Type B pancreatic cell (in vitro differentiated cells): ENCODE measurements around the gene CUX1. TPM values are rescaled to one million over a fixed set of nuclear protein-coding genes. Genes with fewer than 3 reads are reported as not detected.
"Not testable (repeated sequence)": the region's sequence is repeated elsewhere in the genome, so short reads cannot be mapped to it uniquely, and the experiment has no call there.

Experiments used
- DNase-seq: peaks from one replicate; pipeline ENCODE4 v3.0.0; 2021; ENCODE audit warnings: mixed read lengths; ENCODE audit not compliant: unreplicated experiment; ENCODE audit errors: extremely low spot score
- H3K27ac Mint-ChIP-seq: 2 replicates; pipeline ENCODE4 v1.8.0; 2021; ENCODE audit warnings: mild to moderate bottlenecking, mixed read lengths
- H3K27me3 Mint-ChIP-seq: 2 replicates; pipeline ENCODE4 v1.8.0; 2021; ENCODE audit warnings: mixed read lengths
- H3K36me3 Mint-ChIP-seq: 2 replicates; pipeline ENCODE4 v1.8.0; 2021; ENCODE audit warnings: mixed read lengths
- H3K4me1 Mint-ChIP-seq: one replicate; pipeline ENCODE4 v1.8.0; 2021; ENCODE audit warnings: mixed read lengths; ENCODE audit not compliant: unreplicated experiment
- H3K4me3 Mint-ChIP-seq: 2 replicates; pipeline ENCODE4 v1.8.0; 2021; ENCODE audit warnings: mild to moderate bottlenecking, mixed read lengths
- H3K9me3 Mint-ChIP-seq: 2 replicates; pipeline ENCODE4 v1.8.0; 2021; ENCODE audit warnings: mixed read lengths
- CTCF ChIP-seq: fragments of 200-600 bp; sonication (generic); conservative IDR thresholded peaks from 2 replicates; pipeline ENCODE4 v1.5.0; 2021; ENCODE audit warnings: antibody characterized with exemption, mild to moderate bottlenecking
- total RNA-seq: library from RNA; stranded (reverse); gene quantifications from 2 replicates; pipeline ENCODE4 v1.2.1, GENCODE V29; 2021; ENCODE audit warnings: low replicate concordance

The CUX1 gene
- total RNA-seq, 1 donor from 2014 or later, result 76.4 TPM

DNA sequence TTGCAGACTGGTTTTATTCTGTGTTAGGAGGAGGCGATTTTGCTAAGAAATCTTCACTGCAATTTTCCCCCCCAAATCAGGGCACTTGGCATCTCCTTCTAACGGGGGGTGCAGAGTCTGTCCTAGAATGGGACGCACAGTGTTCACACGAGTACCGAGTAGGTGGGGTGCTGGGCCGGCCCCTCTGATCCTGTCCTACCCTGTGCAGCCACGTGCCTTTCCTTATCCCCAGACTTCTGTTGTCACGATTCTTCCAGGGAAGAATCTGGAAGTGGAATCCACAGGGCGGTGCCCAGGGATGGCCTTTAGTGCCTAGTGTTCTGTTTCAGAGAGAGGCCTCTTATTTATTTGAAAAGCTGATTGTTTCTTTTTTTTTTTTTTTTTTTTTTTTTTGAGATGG, 16.4 kb downstream of the CUX1 start:
- H3K4me1 Mint-ChIP-seq, result peaks cover 2% of the 10 kb centered on the region
- H3K27ac Mint-ChIP-seq, result no peak overlapping the region
- no peak for TF ChIP-seq CTCF
- peaks cover 4% of the 10 kb centered on the region for H3K36me3 Mint-ChIP-seq
- DNase-seq, result no peak
- no peaks in the 10 kb centered on the region for H3K27me3 Mint-ChIP-seq
- H3K9me3 Mint-ChIP-seq, result no peaks in the 10 kb centered on the region
- no peak overlapping the region for H3K4me3 Mint-ChIP-seq

DNA sequence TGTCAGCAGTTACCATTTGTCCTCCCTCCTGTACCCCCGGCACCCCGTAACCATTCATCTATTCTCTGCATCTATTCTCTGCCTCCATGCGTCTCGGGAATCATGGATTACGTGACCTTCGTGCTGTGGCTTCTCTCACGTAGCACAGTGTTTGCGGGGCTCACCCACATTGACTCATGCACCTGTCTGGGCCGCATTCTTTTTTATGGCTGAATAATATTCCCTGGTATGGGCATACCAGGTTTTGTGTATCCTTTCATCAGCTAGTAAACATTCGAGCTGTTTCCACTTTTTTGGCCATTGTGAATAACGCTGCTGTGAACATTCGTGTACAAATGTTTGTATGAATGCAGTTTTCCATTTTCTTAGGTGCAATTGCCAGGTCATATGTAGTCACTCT, 17.7 kb downstream of the CUX1 start:
- no peaks in the 10 kb centered on the region for H3K9me3 Mint-ChIP-seq
- peaks cover 8% of the 10 kb centered on the region for H3K4me1 Mint-ChIP-seq
- H3K27ac Mint-ChIP-seq, result no peak overlapping the region
- no peak for DNase-seq
- no peak overlapping the region for H3K4me3 Mint-ChIP-seq
- no peaks in the 10 kb centered on the region for H3K27me3 Mint-ChIP-seq
- no peak for TF ChIP-seq CTCF
- H3K36me3 Mint-ChIP-seq, result peaks cover 9% of the 10 kb centered on the region

GRCh38 chr7:101837433-101837832, 20.0 kb downstream of the CUX1 start:
- not testable (repeated sequence) for H3K36me3 Mint-ChIP-seq, H3K27me3 Mint-ChIP-seq, H3K9me3 Mint-ChIP-seq, H3K4me1 Mint-ChIP-seq, H3K4me3 Mint-ChIP-seq, DNase-seq, H3K27ac Mint-ChIP-seq

DNA sequence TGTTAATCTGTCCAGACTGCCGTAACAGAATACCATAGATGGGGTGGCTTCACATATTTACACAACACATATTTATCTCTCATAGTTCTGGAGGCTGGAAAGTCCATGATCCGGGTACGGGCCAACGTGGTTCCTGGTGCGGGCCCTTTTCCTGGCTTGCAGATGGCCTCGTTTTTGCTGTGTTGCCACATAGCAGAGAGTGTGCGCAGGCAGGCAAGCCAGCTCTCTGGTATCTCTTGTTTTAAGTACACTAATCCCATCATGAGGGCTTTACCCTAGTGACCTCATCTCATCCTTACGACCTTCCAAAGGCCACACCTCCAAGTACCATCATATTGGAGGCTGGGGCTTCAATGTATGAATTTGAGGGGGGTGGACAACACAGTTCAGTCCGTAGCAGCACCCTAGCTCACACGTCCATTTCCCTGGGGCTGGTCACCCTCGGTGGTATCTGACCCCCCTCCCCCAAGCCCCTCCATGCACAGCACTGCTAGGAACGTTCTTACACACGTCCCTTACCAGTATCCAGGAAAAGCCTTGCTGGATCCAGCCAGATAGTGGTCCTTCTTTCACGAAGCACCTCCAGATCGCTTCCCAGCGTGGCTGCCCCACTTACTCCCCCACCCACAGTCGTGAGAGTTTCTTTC, 21.5 kb downstream of the CUX1 start:
- no peaks in the 10 kb centered on the region for H3K27me3 Mint-ChIP-seq
- no peak for TF ChIP-seq CTCF
- no peaks in the 10 kb centered on the region for H3K9me3 Mint-ChIP-seq
- no peak overlapping the region for H3K4me3 Mint-ChIP-seq
- H3K4me1 Mint-ChIP-seq, result peaks cover 8% of the 10 kb centered on the region
- H3K27ac Mint-ChIP-seq, result no peak overlapping the region
- DNase-seq, result no peak
- H3K36me3 Mint-ChIP-seq, result peaks cover 9% of the 10 kb centered on the region

DNA sequence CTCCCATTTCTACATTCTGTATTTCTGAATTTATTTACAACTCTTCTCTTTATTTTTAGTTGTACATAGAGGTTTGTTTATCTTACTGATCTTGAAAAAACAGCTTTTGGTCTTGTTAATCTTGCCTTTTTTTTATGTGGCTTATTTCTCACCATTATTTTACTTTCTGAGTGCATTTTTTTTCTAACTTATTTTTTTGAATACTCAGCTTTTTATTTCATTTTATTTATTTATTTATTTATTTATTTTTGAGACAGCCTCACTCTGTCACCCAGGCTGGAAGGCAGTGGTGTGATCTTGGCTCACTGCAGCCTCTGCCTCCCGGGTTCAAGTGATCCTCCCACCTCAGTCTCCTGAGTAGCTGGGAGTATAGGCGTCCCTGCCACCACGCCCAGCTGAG, 23.9 kb downstream of the CUX1 start:
- Mint-ChIP-seq H3K9me3 (no peaks in the 10 kb centered on the region), H3K27me3 (no peaks in the 10 kb centered on the region), H3K27ac (no peak overlapping the region), H3K36me3 (peaks cover 9% of the 10 kb centered on the region), H3K4me3 (no peak overlapping the region), H3K4me1 (peaks cover 8% of the 10 kb centered on the region)
- no peak for DNase-seq
- no peak for TF ChIP-seq CTCF

- Mint-ChIP-seq H3K36me3 (peaks cover 13% of the 10 kb centered on the region), H3K4me1 (peaks cover 8% of the 10 kb centered on the region), H3K27ac (no peak overlapping the region), H3K4me3 (no peak overlapping the region), H3K27me3 (no peaks in the 10 kb centered on the region), H3K9me3 (no peaks in the 10 kb centered on the region)
- no peak for TF ChIP-seq CTCF
- no peak for DNase-seq
These were observed 26.2 kb downstream of the CUX1 start for GRCh38 chr7:101843293-101844271.
